WTC11 (cell line): Measurements from ENCODE around the gene TCEAL4. TPM values are rescaled to one million over a fixed set of nuclear protein-coding genes. Genes with fewer than 3 reads are reported as not detected.

ENCODE experiments used
- ATAC-seq: fragments of 200-7000 bp; cut with Tn5 transposase; 2 replicates; pipeline ENCODE4 v1.10.0; 2021; ENCODE audit warnings: mild to moderate bottlenecking, moderate library complexity
- CTCF ChIA-PET: fragments of 300-600 bp; sonication (Branson Sonifier 250); formaldehyde crosslinking; loops from one replicate; lab custom pipeline; 2021; ENCODE audit warnings: antibody characterized with exemption; lab: Charles Lee
- POLR2A ChIA-PET: fragments of 350-600 bp; sonication (Branson Sonifier 250); formaldehyde crosslinking; loops from one replicate; lab custom pipeline; 2021; ENCODE audit warnings: antibody characterized with exemption; lab: Charles Lee
- DNase-seq: peaks from one replicate; pipeline ENCODE4 v3.0.0; 2021; ENCODE audit warnings: low spot score
- H3K27ac Mint-ChIP-seq: 2 replicates; pipeline ENCODE4 v1.8.0; 2021; ENCODE audit warnings: mixed read lengths
- H3K27me3 Mint-ChIP-seq: 2 replicates; pipeline ENCODE4 v1.8.0; 2021; ENCODE audit warnings: low read depth, mild to moderate bottlenecking, moderate library complexity, mixed read lengths
- H3K36me3 Mint-ChIP-seq: 2 replicates; pipeline ENCODE4 v1.8.0; 2021; ENCODE audit warnings: mixed read lengths
- H3K4me1 Mint-ChIP-seq: 2 replicates; pipeline ENCODE4 v1.8.0; 2022; ENCODE audit warnings: mixed read lengths
- H3K4me3 Mint-ChIP-seq: 2 replicates; pipeline ENCODE4 v1.8.0; 2021; ENCODE audit warnings: mild to moderate bottlenecking, moderate library complexity, mixed read lengths
- H3K9me3 Mint-ChIP-seq: 2 replicates; pipeline ENCODE4 v1.8.0; 2021; ENCODE audit warnings: mixed read lengths
- ATF2 ChIP-seq: sonication (generic); formaldehyde crosslinking; IDR thresholded peaks from 2 replicates; pipeline ENCODE4 v1.8.1; 2022; ENCODE audit warnings: low read depth, missing genetic modification reagents, borderline replicate concordance
- ATF6 ChIP-seq: sonication (generic); formaldehyde crosslinking; IDR thresholded peaks from 2 replicates; pipeline ENCODE4 v1.8.1; 2023; ENCODE audit warnings: mild to moderate bottlenecking, missing genetic modification reagents
- E2F5 ChIP-seq: sonication (generic); formaldehyde crosslinking; IDR thresholded peaks from 2 replicates; pipeline ENCODE4 v1.8.1; 2022; ENCODE audit warnings: mild to moderate bottlenecking, moderate library complexity, missing genetic modification reagents
- FOXK1 ChIP-seq: sonication (generic); formaldehyde crosslinking; IDR thresholded peaks from 2 replicates; pipeline ENCODE4 v1.8.0; 2022; ENCODE audit warnings: mild to moderate bottlenecking, moderate library complexity, missing genetic modification reagents
- GRHL2 ChIP-seq: fragments of 250-450 bp; sonication (Bioruptor Pico); IDR thresholded peaks from 2 replicates; pipeline ENCODE4 v1.8.0; 2022; ENCODE audit warnings: mild to moderate bottlenecking, moderate library complexity; ENCODE audit not compliant: insufficient replicate concordance, severe bottlenecking
- HMGA2 ChIP-seq: fragments of 250-450 bp; sonication (Bioruptor Pico); IDR thresholded peaks from 2 replicates; pipeline ENCODE4 v1.4.0; 2021; ENCODE audit warnings: mild to moderate bottlenecking, moderate library complexity
- HMGXB4 ChIP-seq: sonication (generic); formaldehyde crosslinking; IDR thresholded peaks from 2 replicates; pipeline ENCODE4 v1.8.1; 2023; ENCODE audit warnings: mild to moderate bottlenecking, moderate library complexity, missing genetic modification reagents
- PRRX2 ChIP-seq: fragments of 250-450 bp; sonication (Bioruptor Pico); IDR thresholded peaks from 2 replicates; pipeline ENCODE4 v1.8.0; 2021; ENCODE audit warnings: mild to moderate bottlenecking
- SMAD3 ChIP-seq: sonication (generic); formaldehyde crosslinking; IDR thresholded peaks from 2 replicates; pipeline ENCODE4 v1.8.0; 2022; ENCODE audit warnings: missing genetic modification reagents, mild to moderate bottlenecking, borderline replicate concordance
- ZNF138 ChIP-seq: sonication (generic); formaldehyde crosslinking; conservative IDR thresholded peaks from 2 replicates; pipeline ENCODE4 v1.8.1; 2022; ENCODE audit warnings: mild to moderate bottlenecking, moderate library complexity, missing genetic modification reagents
- total RNA-seq: library from RNA; stranded (reverse); gene quantifications from 3 replicates; pipeline ENCODE4 v1.2.3, GENCODE V29; 2021
- TF ChIP-seq, protein P1 (sequence below): sonication (generic); formaldehyde crosslinking; IDR thresholded peaks from 2 replicates; pipeline ENCODE4 v1.8.1; 2023; ENCODE audit warnings: mild to moderate bottlenecking, missing genetic modification reagents, moderate library complexity
- TF ChIP-seq, protein P2 (sequence below): sonication (generic); formaldehyde crosslinking; IDR thresholded peaks from 2 replicates; pipeline ENCODE4 v1.8.1; 2023; ENCODE audit warnings: mild to moderate bottlenecking, missing genetic modification reagents, moderate library complexity

The TCEAL4 gene
- total RNA-seq, 1 experiment from 2014 or later = 46.4 TPM

DNA sequence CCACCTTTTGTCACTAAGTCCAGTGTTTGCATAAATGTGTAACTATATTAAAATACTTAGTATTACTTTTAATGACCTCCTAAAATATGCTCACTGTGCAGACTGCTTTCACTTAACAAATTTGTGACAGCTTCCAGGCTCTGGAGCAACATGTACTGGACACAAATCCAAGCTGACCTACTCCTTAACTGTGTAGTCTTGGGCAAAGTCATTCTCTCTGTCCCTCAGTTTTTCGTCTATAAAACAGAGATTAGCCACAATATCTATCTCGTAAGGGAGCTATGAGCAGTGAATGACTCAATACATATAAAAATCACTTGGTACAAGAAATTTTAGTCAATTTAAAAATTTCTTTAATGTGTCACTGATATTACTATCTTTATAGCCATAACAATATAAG, 45.6 kb upstream of the TCEAL4 start:
- H3K4me3 Mint-ChIP-seq = no peak overlapping the region
- no peaks in the 10 kb centered on the region for H3K9me3 Mint-ChIP-seq
- H3K27me3 Mint-ChIP-seq = peaks cover 4% of the 10 kb centered on the region
- CTCF ChIA-PET = interaction anchor here (1.6 kb wide), 1 partner anchor 90 kb away, joined by 3 read pairs; no protein-coding TSS in a partner anchor
- POLR2A ChIA-PET = interaction anchor here (0.6 kb wide), 1 partner anchor 89 kb away, joined by 8 read pairs; the partner anchor contains the start of gene TCEAL1
- H3K36me3 Mint-ChIP-seq = no peaks in the 10 kb centered on the region
- no peak for ATAC-seq
- H3K27ac Mint-ChIP-seq = no peak overlapping the region
- no peak for DNase-seq
- 0 out of 2 replicates have a peak, but pooled peaks cover 5% of the 10 kb centered on the region for H3K4me1 Mint-ChIP-seq
- TF ChIP-seq ZNF138 (CRISPR knock-in tag) = no peak
- TF ChIP-seq PRRX2 (CRISPR knock-in tag) = no peak
- TF ChIP-seq SMAD3 (CRISPR knock-in tag) = no peak
- TF ChIP-seq FOXK1 = no peak
- no peak for TF ChIP-seq ATF2 (CRISPR knock-in tag)

DNA sequence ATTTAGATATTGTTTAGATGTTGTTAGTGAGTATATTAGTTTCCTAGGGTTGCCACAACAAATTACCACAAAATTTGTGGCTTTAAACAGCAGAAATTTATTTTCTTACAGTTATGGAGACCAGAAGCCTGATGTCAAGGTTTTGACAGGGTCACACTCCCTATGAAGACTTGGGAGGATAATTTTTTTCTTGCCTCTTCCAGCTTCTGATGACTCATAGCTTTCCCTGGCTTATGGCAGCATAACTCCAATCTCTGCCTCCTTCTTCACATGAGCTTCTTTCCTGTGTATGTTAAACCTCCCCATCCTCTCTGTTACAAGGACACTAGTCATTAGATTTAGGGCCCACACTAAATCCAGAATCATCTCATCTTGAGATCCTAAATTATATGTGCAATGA, 45.2 kb upstream of the TCEAL4 start:
- no peak overlapping the region for H3K27ac Mint-ChIP-seq
- no peak overlapping the region for H3K4me3 Mint-ChIP-seq
- ChIA-PET POLR2A (interaction anchor here (0.6 kb wide), 1 partner anchor 89 kb away, joined by 8 read pairs; the partner anchor contains the start of gene TCEAL1), CTCF (interaction anchor here (1.6 kb wide), 1 partner anchor 90 kb away, joined by 3 read pairs; no protein-coding TSS in a partner anchor)
- H3K4me1 Mint-ChIP-seq = 0 out of 2 replicates have a peak, but pooled peaks cover 5% of the 10 kb centered on the region
- H3K27me3 Mint-ChIP-seq = peaks cover 4% of the 10 kb centered on the region
- TF ChIP-seq, protein P1, sequence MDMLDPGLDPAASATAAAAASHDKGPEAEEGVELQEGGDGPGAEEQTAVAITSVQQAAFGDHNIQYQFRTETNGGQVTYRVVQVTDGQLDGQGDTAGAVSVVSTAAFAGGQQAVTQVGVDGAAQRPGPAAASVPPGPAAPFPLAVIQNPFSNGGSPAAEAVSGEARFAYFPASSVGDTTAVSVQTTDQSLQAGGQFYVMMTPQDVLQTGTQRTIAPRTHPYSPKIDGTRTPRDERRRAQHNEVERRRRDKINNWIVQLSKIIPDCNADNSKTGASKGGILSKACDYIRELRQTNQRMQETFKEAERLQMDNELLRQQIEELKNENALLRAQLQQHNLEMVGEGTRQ (CRISPR knock-in tag) = no peak
- TF ChIP-seq HMGA2 (CRISPR knock-in tag) (no peak), GRHL2 (CRISPR knock-in tag) (no peak)
- H3K9me3 Mint-ChIP-seq = no peaks in the 10 kb centered on the region
- no peaks in the 10 kb centered on the region for H3K36me3 Mint-ChIP-seq
- ATAC-seq (no peak), DNase-seq (no peak)

GRCh38 chrX:103549916-103550315, 35.4 kb upstream of the TCEAL4 start:
- POLR2A ChIA-PET = no interaction called here
- no peak for TF ChIP-seq E2F5 (CRISPR knock-in tag)
- no peak for TF ChIP-seq HMGXB4 (CRISPR knock-in tag)
- TF ChIP-seq, protein P2, sequence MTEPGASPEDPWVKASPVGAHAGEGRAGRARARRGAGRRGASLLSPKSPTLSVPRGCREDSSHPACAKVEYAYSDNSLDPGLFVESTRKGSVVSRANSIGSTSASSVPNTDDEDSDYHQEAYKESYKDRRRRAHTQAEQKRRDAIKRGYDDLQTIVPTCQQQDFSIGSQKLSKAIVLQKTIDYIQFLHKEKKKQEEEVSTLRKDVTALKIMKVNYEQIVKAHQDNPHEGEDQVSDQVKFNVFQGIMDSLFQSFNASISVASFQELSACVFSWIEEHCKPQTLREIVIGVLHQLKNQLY (CRISPR knock-in tag) = no peak
- no peak for TF ChIP-seq ATF6
- TF ChIP-seq ZNF138 (CRISPR knock-in tag) = no peak
- TF ChIP-seq, all 79 proteins: peak for 0
- H3K27ac Mint-ChIP-seq = no peak overlapping the region
- CTCF ChIA-PET = no interaction called here
- H3K4me1 Mint-ChIP-seq = no peaks in the 10 kb centered on the region
- H3K9me3 Mint-ChIP-seq = no peaks in the 10 kb centered on the region; the same call in 1 of the 2 replicates
- peaks cover 7% of the 10 kb centered on the region; the same call in 1 of the 2 replicates for H3K27me3 Mint-ChIP-seq
- no peak for DNase-seq
- no peak for ATAC-seq
- H3K4me3 Mint-ChIP-seq = no peak overlapping the region
- no peaks in the 10 kb centered on the region for H3K36me3 Mint-ChIP-seq
